ENCODE data around the gene KCND3.

DNA sequence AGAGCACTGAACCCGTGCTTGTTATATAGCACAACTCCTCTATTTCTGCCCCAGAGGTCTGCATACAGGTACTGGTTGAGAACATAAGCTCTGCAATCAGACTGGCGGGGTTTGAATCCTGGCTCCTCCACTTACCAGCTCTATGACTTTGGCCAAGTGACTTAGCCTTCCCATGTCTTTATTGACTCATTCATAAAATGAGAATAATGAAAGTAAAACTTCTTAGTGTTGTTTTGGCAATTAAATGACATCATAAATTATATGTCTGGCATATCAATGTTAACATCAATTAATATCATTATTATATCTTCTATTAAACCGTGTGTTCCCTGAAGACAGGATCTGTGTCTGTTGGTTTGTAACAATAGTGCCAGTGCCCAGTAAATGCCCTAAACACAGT is 254.6 kb downstream of the KCND3 start:
- TF ChIP-seq CTCF (IDR thresholded peaks at IDR 0.05) (no peak), POLR2A (IDR thresholded peaks at IDR 0.05) (no peak), POLR2AphosphoS5 (IDR thresholded peaks at IDR 0.05) (no peak), EP300 (IDR thresholded peaks at IDR 0.05) (no peak)
